Peyer's patch (tissue), 4 donors: ENCODE results near the gene KDM2B. TPM values are rescaled to one million over a fixed set of nuclear protein-coding genes. Genes with fewer than 3 reads are reported as not detected.
A peak's percentile ranks its signal among the peaks of the same experiment; 100 is the strongest.

ENCODE experiments used
- DNase-seq, 3 donors: peaks; one replicate each; pipeline ENCODE4 v3.0.0-alpha.2; 2017 to 2019
- H3K27ac ChIP-seq, 4 donors: fragments of 200-600 bp; sonication (generic); one replicate each; pipeline ENCODE4 v1.5.1; 2016 to 2019
- H3K27me3 ChIP-seq, 2 donors: fragments of 200-600 bp; sonication (generic); one replicate each; pipeline ENCODE4 v1.5.1; 2019
- H3K36me3 ChIP-seq, 3 donors: fragments of 200-600 bp; sonication (generic); one replicate each; pipeline ENCODE4 v1.5.1; 2016 to 2019
- H3K4me1 ChIP-seq, 4 donors: fragments of 200-600 bp; sonication (generic); one replicate each; pipeline ENCODE4 v1.5.1; 2016 to 2019
- H3K4me3 ChIP-seq, 4 donors: fragments of 200-600 bp; sonication (generic); 1 replicate in 3 of 4; 2 replicates in 1 of 4; pipeline ENCODE4 v1.5.1; 2016 to 2019; ENCODE audit warnings: mild to moderate bottlenecking in 1 of 4
- H3K9me3 ChIP-seq, 4 donors: fragments of 200-600 bp; sonication (generic); one replicate each; pipeline ENCODE4 v1.5.1; 2016 to 2019; ENCODE audit warnings: mild to moderate bottlenecking in 1 of 4
- POLR2A ChIP-seq, 2 donors: fragments of 450-650 bp; IDR thresholded peaks; one replicate each; pipeline ENCODE4 v1.5.1; 2017; ENCODE audit warnings: antibody characterized with exemption in 2 of 2, mild to moderate bottlenecking in 2 of 2, moderate library complexity in 2 of 2
- total RNA-seq, 4 donors: library from RNA; depleted of rRNA; stranded (reverse); fragments of >200 nt; gene quantifications; one replicate each; pipeline ENCODE4 v1.1.0, GENCODE V29; 2016
- TF ChIP-seq, protein P1 (sequence below), 6 experiments: fragments of 450-650 bp in 4 of 6; fragments of 200-600 bp in 2 of 6; sonication (generic) in 1 of 6; IDR thresholded peaks; one replicate each; pipeline ENCODE4 v1.5.1; 2017 to 2019; ENCODE audit warnings: antibody characterized with exemption in 6 of 6, mild to moderate bottlenecking in 3 of 6, moderate library complexity in 1 of 6

The KDM2B gene
- total RNA-seq, 4 donors from 2014 or later, result 10.0 to 115 (median 33.7) TPM

DNA sequence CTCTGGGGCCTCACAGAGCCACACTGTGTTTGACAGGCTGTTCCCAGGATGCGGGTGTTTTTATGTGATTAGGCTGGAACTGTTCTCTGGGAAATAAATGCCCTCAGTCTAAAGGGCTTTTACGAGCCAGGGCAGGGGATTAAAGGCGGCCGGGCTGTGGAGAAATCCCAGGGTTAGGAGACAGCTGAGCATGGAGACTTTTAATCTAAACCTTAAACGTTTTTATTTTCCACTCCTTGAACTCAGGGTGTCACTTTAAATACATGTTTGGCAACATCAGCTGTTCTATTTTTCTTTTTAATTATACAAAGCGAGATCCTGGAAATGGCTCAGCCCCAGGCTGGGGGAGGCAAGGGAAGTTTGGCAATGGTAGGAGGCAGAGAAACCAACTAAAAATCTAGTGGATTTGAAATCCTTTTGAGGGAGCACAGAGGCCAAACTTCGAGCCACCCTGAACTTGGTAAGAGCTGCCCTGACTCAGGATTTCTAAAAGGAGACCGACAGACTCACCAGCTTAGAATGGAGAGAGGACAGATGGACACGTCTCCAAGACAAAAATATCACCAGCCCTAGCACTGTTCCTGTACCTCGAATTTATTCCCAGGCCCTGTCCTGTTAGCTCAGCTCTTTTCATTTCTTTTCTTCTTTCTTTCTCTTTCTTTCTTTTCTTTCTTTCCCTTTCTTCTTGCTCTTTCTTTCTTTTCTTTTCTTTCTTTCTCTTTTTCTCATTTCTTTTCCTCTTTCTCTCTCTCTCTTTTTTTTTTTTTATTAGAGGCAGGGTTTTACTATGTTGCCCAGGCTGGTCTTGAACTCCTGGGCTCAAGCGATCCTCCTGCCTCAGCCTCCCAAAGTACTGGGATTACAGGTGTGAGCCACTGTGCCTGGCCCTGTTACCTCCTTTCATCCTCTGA, 29.7 kb upstream of the KDM2B start:
- H3K4me3 ChIP-seq, result no peak overlapping the region
- H3K27me3 ChIP-seq, result no peaks in the 10 kb centered on the region
- peak overlapping the region in 2 of 4 donors; percentile 47 to 67 for H3K27ac ChIP-seq
- H3K4me1 ChIP-seq, result peaks cover 0 to 8% (median 0%) of the 10 kb centered on the region in 4 donors
- DNase-seq, result no peak
- no peak for TF ChIP-seq POLR2A (IDR thresholded peaks at IDR 0.05)
- TF ChIP-seq, protein P1, sequence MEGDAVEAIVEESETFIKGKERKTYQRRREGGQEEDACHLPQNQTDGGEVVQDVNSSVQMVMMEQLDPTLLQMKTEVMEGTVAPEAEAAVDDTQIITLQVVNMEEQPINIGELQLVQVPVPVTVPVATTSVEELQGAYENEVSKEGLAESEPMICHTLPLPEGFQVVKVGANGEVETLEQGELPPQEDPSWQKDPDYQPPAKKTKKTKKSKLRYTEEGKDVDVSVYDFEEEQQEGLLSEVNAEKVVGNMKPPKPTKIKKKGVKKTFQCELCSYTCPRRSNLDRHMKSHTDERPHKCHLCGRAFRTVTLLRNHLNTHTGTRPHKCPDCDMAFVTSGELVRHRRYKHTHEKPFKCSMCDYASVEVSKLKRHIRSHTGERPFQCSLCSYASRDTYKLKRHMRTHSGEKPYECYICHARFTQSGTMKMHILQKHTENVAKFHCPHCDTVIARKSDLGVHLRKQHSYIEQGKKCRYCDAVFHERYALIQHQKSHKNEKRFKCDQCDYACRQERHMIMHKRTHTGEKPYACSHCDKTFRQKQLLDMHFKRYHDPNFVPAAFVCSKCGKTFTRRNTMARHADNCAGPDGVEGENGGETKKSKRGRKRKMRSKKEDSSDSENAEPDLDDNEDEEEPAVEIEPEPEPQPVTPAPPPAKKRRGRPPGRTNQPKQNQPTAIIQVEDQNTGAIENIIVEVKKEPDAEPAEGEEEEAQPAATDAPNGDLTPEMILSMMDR (IDR thresholded peaks at IDR 0.05), result no peak
- no peaks in the 10 kb centered on the region for H3K36me3 ChIP-seq
- H3K9me3 ChIP-seq, result no peaks in the 10 kb centered on the region

DNA sequence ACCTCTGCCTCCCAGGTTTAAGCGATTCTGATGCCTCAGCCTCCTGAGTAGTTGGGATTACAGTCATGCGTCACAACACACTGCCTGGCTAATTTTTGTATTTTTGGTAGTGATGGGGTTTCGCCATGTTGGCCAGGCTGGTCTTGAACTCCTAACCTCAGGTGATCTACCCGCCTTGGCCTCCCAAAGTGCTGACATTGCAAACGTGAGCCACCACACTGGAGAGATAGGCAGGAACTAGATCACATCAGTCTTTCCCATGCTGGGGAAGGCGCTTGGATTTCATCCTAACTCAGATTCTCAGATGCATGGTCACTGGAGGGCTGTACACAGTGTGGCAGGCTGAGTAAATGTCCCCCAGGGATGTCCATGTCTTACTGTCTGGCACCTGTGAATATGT, 27.5 kb upstream of the KDM2B start:
- DNase-seq, result no peak
- Histone ChIP-seq H3K27me3 (no peaks in the 10 kb centered on the region), H3K27ac (no peak overlapping the region), H3K9me3 (no peaks in the 10 kb centered on the region), H3K4me1 (peaks cover 0 to 8% (median 0%) of the 10 kb centered on the region in 4 donors), H3K4me3 (no peak overlapping the region), H3K36me3 (no peaks in the 10 kb centered on the region)
- no peak for TF ChIP-seq POLR2A (IDR thresholded peaks at IDR 0.05)
- TF ChIP-seq, protein P1 (IDR thresholded peaks at IDR 0.05), result no peak

DNA sequence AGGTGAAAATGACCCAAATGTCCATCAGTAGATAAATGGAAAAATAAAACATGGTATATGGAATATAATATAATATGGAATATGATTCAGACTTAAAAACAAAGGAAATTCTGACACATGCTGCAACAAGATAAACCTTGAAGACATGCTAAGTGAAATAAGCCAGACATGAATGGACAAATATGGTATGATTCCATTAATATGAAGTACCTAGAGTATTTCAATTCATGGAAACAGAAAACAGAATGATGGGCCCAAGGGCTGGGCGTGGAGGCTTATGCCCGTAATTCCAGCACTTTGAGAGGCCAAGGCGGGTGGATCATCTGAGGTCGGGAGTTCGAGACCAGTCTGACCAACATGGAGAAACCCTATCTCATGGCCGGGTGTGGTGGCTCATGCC, 22.8 kb upstream of the KDM2B start:
- Histone ChIP-seq H3K27ac (no peak overlapping the region), H3K4me1 (peaks cover 0 to 8% (median 2%) of the 10 kb centered on the region in 4 donors), H3K4me3 (no peak overlapping the region), H3K27me3 (no peaks in the 10 kb centered on the region), H3K36me3 (no peaks in the 10 kb centered on the region), H3K9me3 (no peaks in the 10 kb centered on the region)
- DNase-seq, result no peak
- no peak for TF ChIP-seq POLR2A (IDR thresholded peaks at IDR 0.05)
- TF ChIP-seq, protein P1 (IDR thresholded peaks at IDR 0.05), result no peak

DNA sequence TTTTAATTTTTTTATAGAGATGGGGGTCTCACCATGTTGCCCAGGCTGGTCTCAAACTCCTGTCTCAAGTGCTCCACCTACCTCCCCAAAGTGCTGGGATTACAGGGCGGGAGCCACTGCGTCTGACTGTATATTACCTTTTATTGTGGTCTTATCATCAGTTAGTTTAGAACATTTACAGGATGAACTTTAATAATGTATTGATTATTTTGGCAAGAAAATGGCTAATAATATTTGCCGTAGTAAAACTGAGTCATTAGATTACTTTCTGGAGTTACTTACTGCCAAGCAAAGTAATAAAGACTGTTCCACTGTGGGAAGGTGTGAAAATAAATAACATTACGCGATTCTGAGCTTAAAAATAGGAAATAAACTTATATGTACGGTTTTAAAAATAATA, 21.9 kb upstream of the KDM2B start:
- no peak for TF ChIP-seq POLR2A (IDR thresholded peaks at IDR 0.05)
- TF ChIP-seq, protein P1 (IDR thresholded peaks at IDR 0.05), result no peak
- DNase-seq, result no peak

DNA sequence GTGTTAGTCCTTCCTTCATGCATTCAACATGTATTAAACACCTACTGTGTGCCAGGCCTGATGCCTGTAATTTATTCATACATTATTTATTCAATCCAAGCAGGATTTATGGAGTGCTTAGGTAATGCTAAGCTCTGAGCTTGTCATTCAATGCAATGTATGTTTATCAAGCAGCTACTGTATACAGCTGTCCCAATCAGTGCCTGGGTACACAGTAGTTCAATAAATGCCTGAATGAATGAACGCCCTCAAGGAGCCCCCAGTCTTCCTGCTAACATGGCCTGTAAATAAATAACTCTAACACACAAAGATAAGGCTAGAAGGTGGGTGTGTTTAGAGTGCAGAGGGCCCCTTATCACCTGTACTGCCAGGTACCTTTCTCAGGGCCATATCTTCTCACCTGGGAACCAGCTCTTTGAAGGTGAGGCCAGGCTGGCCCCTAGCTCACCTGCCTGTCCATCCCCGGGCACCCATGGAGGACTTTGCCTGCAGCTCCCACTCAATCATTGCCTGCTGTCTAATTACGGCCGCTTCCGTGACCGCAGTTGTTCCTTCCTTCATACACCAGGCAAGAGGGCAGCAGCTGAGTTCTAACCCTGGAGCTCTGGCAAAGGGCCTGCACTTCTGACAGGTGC, 20.0 kb upstream of the KDM2B start:
- no peaks in the 10 kb centered on the region for H3K27me3 ChIP-seq
- peak overlapping the region in 1 of 4 donors; percentile 32 for H3K27ac ChIP-seq

More for the DNA sequence above, 21.9 kb upstream of the KDM2B start:
- no peak overlapping the region for H3K4me3 ChIP-seq
- H3K27ac ChIP-seq, result peak overlapping the region in 1 of 4 donors; percentile 16
- H3K36me3 ChIP-seq, result no peaks in the 10 kb centered on the region
- H3K9me3 ChIP-seq, result no peaks in the 10 kb centered on the region
- no peaks in the 10 kb centered on the region for H3K27me3 ChIP-seq
- peaks cover 0 to 8% (median 2%) of the 10 kb centered on the region in 4 donors for H3K4me1 ChIP-seq

More for the DNA sequence above, 20.0 kb upstream of the KDM2B start:
- TF ChIP-seq, protein P1 (IDR thresholded peaks at IDR 0.05), result no peak
- no peak for TF ChIP-seq POLR2A (IDR thresholded peaks at IDR 0.05)
- DNase-seq, result peak in 2 of 3 donors; percentile 76 to 77
- H3K4me1 ChIP-seq, result peaks cover 0 to 8% (median 2%) of the 10 kb centered on the region in 4 donors
- no peaks in the 10 kb centered on the region for H3K36me3 ChIP-seq
- H3K4me3 ChIP-seq, result no peak overlapping the region
- no peaks in the 10 kb centered on the region for H3K9me3 ChIP-seq
